GM23338 (cell line): ENCODE data around the gene ABR.
A peak's percentile ranks its signal among the peaks of the same experiment; 100 is the strongest.

ENCODE experiments used
- CREB1 ChIP-seq: fragments of 250-450 bp; sonication (Bioruptor Pico); IDR thresholded peaks from 2 replicates; pipeline ENCODE4 v1.5.0; 2020; ENCODE audit warnings: low read depth, mild to moderate bottlenecking, moderate library complexity
- CTCF ChIP-seq, 2 experiments: fragments of 200-600 bp in 1 of 2; sonication (generic) in 1 of 2; conservative IDR thresholded peaks; 2 replicates each; pipeline versions ENCODE4 v1.5.1 to v1.6.1; 2016 to 2017; ENCODE audit warnings: antibody characterized with exemption in 2 of 2, low read depth in 2 of 2, mild to moderate bottlenecking in 2 of 2, moderate library complexity in 1 of 2
- EZH2 ChIP-seq: fragments of 200-600 bp; sonication (generic); IDR thresholded peaks from one replicate; pipeline ENCODE4 v1.8.0; 2017; ENCODE audit warnings: antibody characterized with exemption, mild to moderate bottlenecking, low read depth; ENCODE audit not compliant: unreplicated experiment
- JUNB ChIP-seq: IDR thresholded peaks from one replicate; pipeline ENCODE4 v1.6.1; 2016; ENCODE audit warnings: antibody characterized with exemption; ENCODE audit not compliant: unreplicated experiment
- REST ChIP-seq: IDR thresholded peaks from one replicate; pipeline ENCODE4 v1.6.1; 2018; ENCODE audit warnings: antibody characterized with exemption; ENCODE audit not compliant: unreplicated experiment

- TF ChIP-seq CTCF (conservative IDR thresholded peaks at IDR 0.05; ENCODE audit: low read depth in 2 of 2) (no peak), REST (no peak), EZH2 (peak; percentile 2), JUNB (no peak), CREB1 (no peak)
These were observed 49.1 kb upstream of the ABR start for GRCh38 chr17:1228781-1229348.
